ENCODE data around the gene WNT3. TPM values are rescaled to one million over a fixed set of nuclear protein-coding genes. Genes with fewer than 3 reads are reported as not detected.

WNT3 gene
- total and polyA plus RNA-seq, 2 of the 8 experiments (the other 6 are each of a cell fraction or from before 2014, with no cell fraction given) = 0.56 to 2.0 TPM

DNA sequence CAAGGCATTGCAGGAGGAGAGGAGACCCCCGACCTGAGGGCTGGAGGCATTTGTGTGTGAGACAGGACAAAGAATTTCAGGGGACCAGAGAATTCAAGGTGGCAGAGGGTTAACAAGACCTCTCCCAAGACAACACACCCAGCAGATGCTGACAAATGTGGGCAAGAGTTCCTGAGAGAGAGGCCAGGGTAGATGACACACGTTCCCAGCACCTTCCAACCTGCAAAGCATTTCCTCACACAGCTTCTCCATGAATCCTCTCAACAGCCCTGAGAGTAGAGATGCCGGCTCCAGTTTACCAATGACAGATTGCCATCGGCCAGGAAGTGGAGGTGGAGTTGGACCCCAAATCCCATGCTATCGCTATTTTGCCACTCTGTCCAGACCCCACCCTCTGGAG is 25.0 kb downstream of the WNT3 start:
- TF ChIP-seq GABPA (IDR thresholded peaks at IDR 0.05; ENCODE audit: borderline replicate concordance, insufficient read depth, low read length) = no peak
- H3K79me2 ChIP-seq (ENCODE audit: control insufficient read depth in 1 of 2, insufficient read depth in 2 of 2, low read length in 2 of 2) = no peaks in the 10 kb centered on the region
- H4K20me1 ChIP-seq (replicated peaks in 1 of 2; ENCODE audit: control insufficient read depth in 1 of 2, insufficient read depth in 2 of 2, low read length in 2 of 2) = peaks cover 0 to 5% of the 10 kb centered on the region in 2 experiments
- FAIRE-seq = no peak
- H3K36me3 ChIP-seq (ENCODE audit: control insufficient read depth in 2 of 4, insufficient read depth in 4 of 4, low read length in 3 of 4) = no peaks in the 10 kb centered on the region
- H3K4ac ChIP-seq (replicated peaks; ENCODE audit: insufficient read length, low read depth, low read length) = no peak overlapping the region
- 0 out of 7 replicates have a peak overlapping the region, but pooled peaks of 1 of the 4 experiments have one; percentile 20 for H3K9ac ChIP-seq (replicated peaks in 1 of 4; ENCODE audit: extremely low read depth in 1 of 4, low read depth in 3 of 4, low read length in 3 of 4)
- no peak overlapping the region for H3K18ac ChIP-seq (ENCODE audit: extremely low read depth, low read length)
- no peak overlapping the region for H2BK15ac ChIP-seq (ENCODE audit: low read length)
- no peak overlapping the region for H2BK20ac ChIP-seq (ENCODE audit: low read length)
- no peak overlapping the region for H3K23ac ChIP-seq (ENCODE audit: insufficient read length)
- no peaks in the 10 kb centered on the region for H3K4me1 ChIP-seq (replicated peaks in 1 of 4; ENCODE audit: control insufficient read depth in 3 of 4, insufficient read depth in 4 of 4, low read length in 3 of 4)
- no peak overlapping the region for H2AK5ac ChIP-seq (ENCODE audit: low read depth, low read length)
- no peak overlapping the region for H3K14ac ChIP-seq (ENCODE audit: insufficient read length)
- POLR2A ChIA-PET (ENCODE audit: partially characterized antibody) = interaction anchor here (0.6 kb wide), 1 partner anchor 21 kb away, joined by 3 read pairs; no protein-coding TSS in a partner anchor
- H3K4me2 ChIP-seq (ENCODE audit: insufficient read depth in 1 of 2, low read depth in 2 of 2, low read length in 2 of 2) = no peak overlapping the region
- H2BK5ac ChIP-seq (ENCODE audit: low read depth, low read length) = no peak overlapping the region
- no peak overlapping the region for H3K56ac ChIP-seq (replicated peaks; ENCODE audit: insufficient read length, low read depth, low read length)
- H4K5ac ChIP-seq (ENCODE audit: insufficient read length, low read depth, low read length) = no peak overlapping the region
- no peak overlapping the region for H4K8ac ChIP-seq (ENCODE audit: extremely low read depth, insufficient read depth, low read length)
- 89% methylated on average over 5 of the region's 5 CpGs; no CpG with 5 or more reads in 1 of the 2 experiments for WGBS, 2 experiments (ENCODE audit: extremely low coverage in 1 of 2, insufficient coverage in 1 of 2, insufficient read length in 1 of 2, insufficient replicate concordance in 2 of 2, low coverage in 1 of 2, low lambda C conversion rate in 2 of 2, missing lambda C conversion rate in 1 of 2)
- no peak overlapping the region for H2BK120ac ChIP-seq (replicated peaks; ENCODE audit: low read depth, low read length)
- H3K9me3 ChIP-seq (ENCODE audit: insufficient read depth in 2 of 2, low read depth in 1 of 2, low read length in 1 of 2) = peaks cover 5% of the 10 kb centered on the region in 2 experiments; a peak in 1 of 4 replicates
- no peaks in the 10 kb centered on the region for H3K79me1 ChIP-seq (ENCODE audit: low read depth, low read length)
- no peak overlapping the region for H2AFZ ChIP-seq (ENCODE audit: low read length)
- peaks cover 0 to 20% (median 15%) of the 10 kb centered on the region in 4 experiments; a peak in 5 of 7 replicates for H3K27me3 ChIP-seq (replicated peaks in 1 of 4; ENCODE audit: control insufficient read depth in 3 of 4, extremely low read depth in 1 of 4, insufficient read depth in 3 of 4, low read length in 3 of 4)
- CTCF ChIA-PET (ENCODE audit: partially characterized antibody) = interaction anchor here (1.5 kb wide), 1 partner anchor 12 kb away, joined by 4 read pairs; no protein-coding TSS in a partner anchor
- no peak overlapping the region for H3K4me3 ChIP-seq (ENCODE audit: extremely low read depth in 1 of 4, insufficient read depth in 2 of 4, low read depth in 3 of 4, low read length in 4 of 4)
- no peak overlapping the region for H3K27ac ChIP-seq (ENCODE audit: low read depth, low read length)
- no peak for DNase-seq (ENCODE audit: low read depth in 1 of 2, low spot score in 2 of 2)
- H3K23me2 ChIP-seq (ENCODE audit: low read depth, low read length) = 0 out of 2 replicates have a peak, but pooled peaks cover 1% of the 10 kb centered on the region
- H2BK12ac ChIP-seq (ENCODE audit: low read depth, low read length) = no peak overlapping the region
- H4K91ac ChIP-seq (replicated peaks; ENCODE audit: insufficient read length, low read length) = no peak overlapping the region

Measured in H1 (cell line).